GM19372 (cell line): Measurements from ENCODE around the gene TPD52L1.

Experiments used
- ATAC-seq: cut with Tn5 transposase; IDR thresholded peaks from one replicate; pipeline ENCODE4 v1.9.1; 2021; ENCODE audit warnings: mild to moderate bottlenecking, low read depth, moderate library complexity; ENCODE audit not compliant: unreplicated experiment

The TPD52L1 gene

GRCh38 chr6:125231574-125232343 lies 78.2 kb downstream of the TPD52L1 start:
- ATAC-seq: no peak

- no peak for ATAC-seq
Observed at GRCh38 chr6:125232466-125232865, 78.9 kb downstream of the TPD52L1 start.

GRCh38 chr6:125233202-125233601 lies 79.6 kb downstream of the TPD52L1 start:
- ATAC-seq: no peak

GRCh38 chr6:125236536-125237327 lies 83.2 kb downstream of the TPD52L1 start:
- no peak for ATAC-seq

- no peak for ATAC-seq
Observed at GRCh38 chr6:125237764-125238163, 84.2 kb downstream of the TPD52L1 start.

DNA sequence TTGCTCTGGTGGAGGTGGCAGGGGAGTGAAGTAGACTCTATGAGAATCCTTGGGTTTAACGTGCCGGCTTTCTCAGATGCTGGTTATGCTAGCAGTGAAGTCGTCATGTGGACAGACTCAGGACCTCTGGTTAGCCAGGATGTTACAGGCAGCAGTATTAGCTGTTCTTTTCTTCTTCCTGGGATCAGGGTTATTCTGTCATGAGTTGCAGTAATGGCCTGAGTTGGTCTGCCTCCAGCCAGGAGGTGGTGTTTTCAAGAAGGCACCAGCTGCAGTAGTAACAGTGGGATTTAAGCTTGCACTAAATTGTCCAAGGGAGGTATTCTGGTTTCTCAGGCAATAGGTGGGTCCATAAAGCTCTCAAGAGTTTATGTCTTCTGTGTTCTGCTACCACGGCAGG lies 91.5 kb downstream of the TPD52L1 start:
- no peak for ATAC-seq

- ATAC-seq: no peak
Observed at GRCh38 chr6:125245523-125246264, 92.1 kb downstream of the TPD52L1 start.

- ATAC-seq: no peak
Observed at GRCh38 chr6:125246566-125246965, 93.0 kb downstream of the TPD52L1 start.

GRCh38 chr6:125248136-125248535 lies 94.6 kb downstream of the TPD52L1 start:
- ATAC-seq: no peak

DNA sequence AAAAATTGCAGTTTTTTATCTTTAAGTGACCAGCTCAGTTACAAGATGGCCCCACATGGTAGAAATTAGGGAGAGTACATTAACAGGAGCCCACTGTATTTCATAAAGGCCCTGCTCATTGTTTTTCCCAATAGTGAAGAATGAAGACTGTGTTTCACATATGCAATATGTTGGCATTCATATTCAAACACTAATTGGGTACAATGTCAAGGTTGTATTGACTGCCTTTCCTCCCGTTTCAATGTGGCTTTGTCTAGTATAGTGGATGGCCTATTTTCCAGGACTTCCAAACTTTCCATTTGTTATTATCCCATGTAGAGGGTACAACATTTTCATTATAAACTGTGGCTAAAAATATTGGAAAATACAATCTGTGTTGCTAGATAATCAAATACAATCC lies 96.9 kb downstream of the TPD52L1 start:
- no peak for ATAC-seq

DNA sequence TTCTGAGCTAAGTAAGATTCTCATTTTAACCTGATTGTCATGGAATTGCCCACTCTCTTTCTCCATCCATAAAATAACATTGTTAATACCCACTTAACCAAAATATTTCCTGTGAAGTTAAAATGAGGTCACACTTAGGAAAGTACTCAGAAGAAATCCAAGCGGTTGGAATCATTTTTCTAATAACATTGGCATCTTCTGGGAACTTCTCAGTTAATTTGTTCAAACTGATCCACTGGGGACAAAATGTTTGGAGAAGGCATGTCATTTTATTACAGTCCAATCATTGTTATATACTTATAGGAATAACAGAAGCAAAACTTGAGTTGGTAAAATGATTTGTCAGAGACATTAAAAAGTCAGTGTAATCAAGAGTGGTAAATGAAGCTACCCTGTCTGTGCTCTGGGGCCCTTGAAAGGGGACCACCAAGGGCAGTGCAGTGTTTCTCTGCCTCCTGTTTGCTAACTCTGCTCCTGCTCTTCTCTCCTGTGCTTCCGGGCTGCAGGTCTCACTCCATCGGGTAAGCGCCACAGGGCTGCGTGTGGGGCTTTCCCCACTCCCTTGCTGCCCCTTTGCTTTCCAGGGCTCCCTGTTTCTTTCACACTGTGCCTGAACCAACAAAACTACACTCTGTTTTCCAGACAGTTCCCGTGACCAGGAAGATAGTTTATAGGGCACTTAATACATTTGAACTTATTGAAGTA lies 98.1 kb downstream of the TPD52L1 start:
- ATAC-seq: no peak

DNA sequence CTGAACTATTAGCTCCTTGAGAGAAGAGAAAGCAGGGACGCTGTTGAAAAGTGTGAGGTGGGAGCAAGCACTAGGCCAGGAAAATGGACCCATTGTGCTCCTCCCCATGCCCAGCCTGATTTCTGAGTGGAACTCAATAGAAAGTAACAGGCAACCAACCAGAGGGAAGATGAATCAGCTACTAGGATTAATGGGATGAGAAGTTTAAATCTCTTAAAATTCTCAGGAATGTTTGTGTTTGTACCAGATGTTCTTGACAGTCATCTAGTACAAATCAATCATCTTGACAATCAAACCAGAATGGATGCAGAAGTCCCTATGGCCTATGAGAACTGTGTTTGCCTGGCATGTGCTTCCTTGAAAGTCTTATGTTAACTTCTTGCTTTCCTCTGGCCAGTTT lies 99.3 kb downstream of the TPD52L1 start:
- ATAC-seq: no peak

- no peak for ATAC-seq
Observed at GRCh38 chr6:125253881-125254280, 100.3 kb downstream of the TPD52L1 start.

DNA sequence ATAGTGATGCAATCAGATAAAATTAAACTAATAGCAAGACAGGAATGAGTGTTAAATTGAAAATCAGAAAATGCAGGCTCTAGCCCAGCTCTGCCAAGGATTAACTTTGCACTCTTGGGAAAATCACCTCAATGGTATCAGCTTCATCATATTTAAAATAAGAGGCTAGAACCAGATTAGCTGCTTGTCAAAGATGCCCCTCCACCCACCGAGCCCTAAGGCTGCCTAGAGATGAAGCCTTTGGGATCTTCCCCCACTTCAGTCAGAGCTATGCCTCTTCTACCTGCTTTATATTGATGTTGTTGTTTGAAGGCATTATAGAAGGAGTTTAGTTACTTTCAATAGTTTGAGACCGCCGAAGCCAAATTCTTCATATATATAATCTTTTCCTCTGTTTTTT lies 100.7 kb downstream of the TPD52L1 start:
- ATAC-seq: no peak

DNA sequence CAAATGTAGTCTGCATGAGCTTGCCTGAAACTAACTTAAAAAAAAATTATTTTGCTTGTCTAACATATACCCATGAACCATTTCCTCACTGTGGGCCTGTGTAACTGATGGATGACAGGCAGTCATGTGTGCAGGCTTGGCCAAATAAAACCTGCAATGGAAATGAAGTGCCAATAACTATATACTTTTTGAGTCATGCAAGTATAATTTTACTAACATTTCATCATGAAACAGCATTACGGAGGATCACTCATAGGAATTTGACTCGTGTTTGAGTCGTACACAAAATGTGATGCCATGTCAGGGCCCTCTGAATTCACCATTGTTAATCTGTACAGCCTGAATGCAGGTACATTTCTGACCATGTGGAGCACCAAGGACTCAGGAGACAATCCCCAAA lies 101.6 kb downstream of the TPD52L1 start:
- no peak for ATAC-seq

- ATAC-seq: no peak
Observed at GRCh38 chr6:125257351-125257750, 103.8 kb downstream of the TPD52L1 start.

DNA sequence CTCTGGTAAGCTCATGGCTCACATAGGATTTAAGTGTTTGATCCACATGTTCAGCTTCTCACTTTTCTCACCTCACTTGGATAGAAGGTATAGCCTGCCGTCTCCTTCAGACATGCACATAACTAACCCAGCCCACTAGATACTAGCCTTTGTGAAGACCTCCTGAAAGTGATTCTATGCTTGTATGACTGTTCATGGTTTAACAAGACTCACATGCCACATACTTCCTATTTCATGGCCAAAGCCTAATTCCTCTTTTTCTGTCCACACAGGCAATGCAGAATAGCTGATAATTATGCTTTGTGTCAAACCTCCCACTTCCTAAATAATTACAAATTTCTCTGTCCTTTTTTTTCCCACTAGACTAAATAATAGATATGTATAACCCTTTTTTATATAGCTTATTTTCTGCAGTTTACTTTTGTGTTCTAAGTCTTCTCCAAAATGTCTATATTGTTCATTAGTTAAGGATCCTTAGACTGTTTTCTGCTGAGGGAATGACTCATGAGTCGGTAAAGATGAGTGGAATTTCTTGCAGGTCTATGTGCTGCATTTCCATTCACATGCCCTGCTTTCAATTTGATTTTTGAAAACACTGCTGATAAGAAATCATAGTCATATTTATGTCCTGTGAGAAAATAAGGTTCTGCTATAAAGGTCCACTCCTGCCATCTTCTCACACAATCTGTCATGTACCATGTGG lies 105.2 kb downstream of the TPD52L1 start:
- no peak for ATAC-seq

GRCh38 chr6:125259354-125259736 lies 105.8 kb downstream of the TPD52L1 start:
- ATAC-seq: no peak

DNA sequence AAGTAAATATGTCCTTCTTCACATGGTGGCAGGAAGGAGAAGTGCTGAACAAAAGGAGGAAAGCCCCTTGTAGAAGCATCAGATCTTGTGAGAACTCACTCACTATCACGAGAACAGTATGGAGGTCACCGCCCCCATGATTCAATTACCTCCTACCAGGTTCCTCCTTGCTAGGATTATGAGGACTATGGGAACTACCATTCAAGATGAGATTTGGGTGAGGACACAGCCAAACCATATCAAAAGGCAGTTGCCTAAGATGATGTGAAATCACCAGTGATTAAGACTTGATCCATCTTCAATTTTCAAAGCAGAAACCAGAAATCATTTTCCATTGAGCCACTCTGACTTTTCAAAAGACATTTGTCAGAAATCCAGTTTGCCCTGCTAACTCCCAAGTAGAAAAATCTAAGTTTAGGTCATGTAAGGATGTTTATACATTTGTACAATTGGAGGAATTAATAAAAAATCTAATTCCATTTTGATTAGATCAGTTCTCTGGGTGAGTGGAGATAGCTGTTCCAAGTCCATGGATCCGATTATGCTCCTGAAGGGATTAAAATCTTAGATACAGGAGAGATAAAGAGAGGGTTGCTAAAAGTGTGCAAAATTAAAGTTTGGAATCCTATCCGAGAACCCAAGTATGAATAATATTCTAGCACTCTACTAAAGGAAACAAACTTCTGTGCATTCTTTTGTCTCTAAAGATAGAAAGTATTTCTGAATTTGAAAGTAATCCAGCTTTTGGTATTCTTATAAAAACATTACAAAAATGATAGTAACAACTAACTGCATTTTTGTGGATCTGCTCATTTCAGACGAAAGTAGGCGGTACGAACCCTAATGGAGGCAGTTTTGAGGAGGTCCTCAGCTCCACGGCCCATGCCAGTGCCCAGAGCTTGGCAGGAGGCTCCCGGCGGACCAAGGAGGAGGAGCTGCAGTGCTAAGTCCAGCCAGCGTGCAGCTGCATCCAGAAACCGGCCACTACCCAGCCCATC lies 108.7 kb downstream of the TPD52L1 start:
- no peak for ATAC-seq
